B cell (primary cell): ENCODE data around the gene COG1. TPM values are rescaled to one million over a fixed set of nuclear protein-coding genes. Genes with fewer than 3 reads are reported as not detected.

Source experiments
- ATAC-seq: fragments of 200-7000 bp; cut with Tn5 transposase; one replicate; pipeline ENCODE4 v1.10.0; 2021; ENCODE audit warnings: low read depth, mild to moderate bottlenecking, moderate number of reproducible peaks, moderate library complexity
- CTCF ChIA-PET: fragments of 350-600 bp; sonication (Branson Sonifier 250); formaldehyde crosslinking; loops from one replicate; lab custom pipeline; 2021; ENCODE audit warnings: antibody characterized with exemption, inconsistent platforms; lab: Charles Lee
- POLR2A ChIA-PET: fragments of 350-600 bp; sonication (Branson Sonifier 250); formaldehyde crosslinking; loops from one replicate; lab custom pipeline; 2021; ENCODE audit warnings: antibody characterized with exemption; lab: Charles Lee
- DNase-seq: peaks from one replicate; pipeline ENCODE4 v3.0.0; 2013
- H2AFZ ChIP-seq: 2 replicates; pipeline ENCODE4 v1.6.1; 2012; ENCODE audit warnings: mild to moderate bottlenecking, low read depth, low read length; ENCODE audit not compliant: insufficient read depth, poor library complexity, severe bottlenecking
- H3K27ac ChIP-seq, 2 donors: 1 replicate in 1 of 2; 2 replicates in 1 of 2; pipeline ENCODE4 v1.5.1; 2012 to 2013; ENCODE audit warnings: low read length in 2 of 2, mild to moderate bottlenecking in 2 of 2, moderate library complexity in 1 of 2
- H3K27me3 ChIP-seq, 4 experiments: fragments of 200-600 bp in 1 of 4; sonication (generic) in 1 of 4; replicated peaks in 1 of 4; 1 replicate in 2 of 4; 2 replicates in 2 of 4; pipeline versions ENCODE4 v1.6.1 to v1.7.0; 2013 to 2016; ENCODE audit warnings: low read length in 3 of 4, mild to moderate bottlenecking in 2 of 4, mixed read lengths in 1 of 4, moderate library complexity in 1 of 4; ENCODE audit not compliant: insufficient read depth in 4 of 4, control insufficient read depth in 3 of 4; ENCODE audit errors: control extremely low read depth in 1 of 4
- H3K36me3 ChIP-seq, 2 experiments: replicated peaks in 1 of 2; 1 replicate in 1 of 2; 2 replicates in 1 of 2; pipeline versions ENCODE4 v1.6.1 to v1.7.1; 2013; ENCODE audit warnings: low read length in 1 of 2; ENCODE audit not compliant: insufficient read depth in 2 of 2, control insufficient read depth in 1 of 2; ENCODE audit errors: control extremely low read depth in 1 of 2, extremely low read depth in 1 of 2
- H3K4me1 ChIP-seq, 2 donors: fragments of 200-600 bp in 1 of 2; sonication (generic) in 1 of 2; 1 replicate in 1 of 2; 2 replicates in 1 of 2; pipeline versions ENCODE4 v1.5.1 to v1.6.1; 2013 to 2017; ENCODE audit warnings: low read length in 2 of 2; ENCODE audit not compliant: control insufficient read depth in 2 of 2, insufficient read depth in 2 of 2
- H3K4me2 ChIP-seq: replicated peaks from 2 replicates; pipeline ENCODE3; 2012; ENCODE audit warnings: mild to moderate bottlenecking, low read depth, low read length; ENCODE audit not compliant: poor library complexity, severe bottlenecking
- H3K4me3 ChIP-seq, 5 experiments: fragments of 200-600 bp in 1 of 5; sonication (generic) in 1 of 5; 1 replicate in 3 of 5; 2 replicates in 2 of 5; pipeline versions ENCODE4 v1.5.1 to v1.7.0; 2011 to 2016; ENCODE audit warnings: low read length in 4 of 5, mild to moderate bottlenecking in 4 of 5, low read depth in 2 of 5, control low read depth in 1 of 5, moderate library complexity in 1 of 5; ENCODE audit not compliant: insufficient read depth in 1 of 5; ENCODE audit errors: control extremely low read depth in 1 of 5, extremely low read depth in 1 of 5
- H3K79me2 ChIP-seq: fragments of 200-600 bp; sonication (generic); one replicate; pipeline ENCODE4 v1.6.0; 2016; ENCODE audit warnings: low read length; ENCODE audit not compliant: control insufficient read depth, insufficient read depth
- H3K9ac ChIP-seq: fragments of 200-600 bp; sonication (generic); 2 replicates; pipeline ENCODE4 v1.6.1; 2017; ENCODE audit warnings: mild to moderate bottlenecking, low read length, moderate library complexity
- H3K9me3 ChIP-seq, 3 donors: one replicate each; pipeline versions ENCODE4 v1.6.1 to v1.7.1; 2013; ENCODE audit warnings: low read length in 2 of 3; ENCODE audit not compliant: control insufficient read depth in 2 of 3, insufficient read depth in 1 of 3; ENCODE audit errors: control extremely low read depth in 1 of 3
- H4K20me1 ChIP-seq: 2 replicates; pipeline ENCODE4 v1.6.0; 2012; ENCODE audit warnings: mild to moderate bottlenecking, low read length; ENCODE audit not compliant: insufficient read depth, control insufficient read depth, poor library complexity, severe bottlenecking
- H3K27ac Mint-ChIP-seq: one replicate; pipeline ENCODE4 v1.8.0; 2021; ENCODE audit warnings: mixed read lengths
- H3K27me3 Mint-ChIP-seq: one replicate; pipeline ENCODE4 v1.8.0; 2021; ENCODE audit warnings: mixed read lengths
- H3K4me1 Mint-ChIP-seq: one replicate; pipeline ENCODE4 v1.8.0; 2021; ENCODE audit warnings: mixed read lengths
- H3K4me3 Mint-ChIP-seq: one replicate; pipeline ENCODE4 v1.8.0; 2021; ENCODE audit warnings: mixed read lengths
- H3K9me3 Mint-ChIP-seq: one replicate; pipeline ENCODE4 v1.8.0; 2022; ENCODE audit warnings: mixed read lengths; ENCODE audit not compliant: insufficient read depth
- CTCF ChIP-seq: fragments of 200-600 bp; IDR thresholded peaks from one replicate; pipeline ENCODE4 v1.8.0; 2022; ENCODE audit warnings: antibody characterized with exemption, mild to moderate bottlenecking
- EZH2 ChIP-seq: IDR thresholded peaks from 2 replicates; pipeline ENCODE4 v1.6.1; 2012; ENCODE audit warnings: borderline replicate concordance, low read depth, mild to moderate bottlenecking, moderate library complexity, low read length; ENCODE audit not compliant: insufficient read depth, poor library complexity, severe bottlenecking
- WGBS: methylation state at CpG from one replicate; pipeline ENCODE4 v1.1.5; 2013; ENCODE audit warnings: missing lambda C conversion rate; ENCODE audit not compliant: insufficient coverage; 5-methylcytosine and 5-hydroxymethylcytosine counted together
- intact Hi-C: fragments of 100-400 bp; cut with micrococcal nuclease; formaldehyde crosslinking; loops from one replicate; pipeline ENCODE4 v1.10.0; 2022
- polyA plus RNA-seq: library from polyadenylated mRNA; depleted of rRNA; stranded (reverse); fragments of >200 nt; gene quantifications from 2 replicates; pipeline ENCODE4 v1.2.3, GENCODE V29; 2012
- total RNA-seq, 2 donors: library from RNA; stranded (reverse); fragments of 120-200 nt in 1 of 2; gene quantifications; 1 replicate in 1 of 2; 2 replicates in 1 of 2; pipeline versions ENCODE4 v1.2.3 to v1.2.4, GENCODE V29; 2013 to 2022

Gene COG1
- total and polyA plus RNA-seq, 2 donors (not counting 1 experiment from before 2014, with no cell fraction given): 39.1 to 72.8 TPM

- Histone ChIP-seq H3K27ac (peak overlapping the region; percentile 46 to 83), H3K79me2 (peaks cover 77% of the 10 kb centered on the region), H3K4me3 (peak overlapping the region; percentile 81 to 96 (median 87)), H2AFZ (peak overlapping the region; percentile 97), H4K20me1 (no peaks in the 10 kb centered on the region), H3K9ac (peak overlapping the region; percentile 93), H3K36me3 (peaks cover 4 to 18% of the 10 kb centered on the region in 2 experiments), H3K4me1 (peaks cover 15 to 29% of the 10 kb centered on the region in 2 donors), H3K27me3 (no peaks in the 10 kb centered on the region), H3K4me2 (peak overlapping the region; percentile 88), H3K9me3 (no peaks in the 10 kb centered on the region)
- H3K4me1 Mint-ChIP-seq: peaks cover 55% of the 10 kb centered on the region
- WGBS: under 1% methylated on average over 56 of the region's 63 CpGs
- intact Hi-C loops: loop anchor here (1.0 kb wide), 2 partner anchors 39 to 79 kb away; partner anchors contain the start of gene COG1
- no peak for TF ChIP-seq EZH2
- no peak for TF ChIP-seq CTCF
- CTCF ChIA-PET: interaction anchor here (0.6 to 3.0 kb wide), 8 partner anchors 12 to 504 kb away, joined by 3 to 13 read pairs (median 7); partner anchors contain the start of gene COG1
- H3K27ac Mint-ChIP-seq: peak overlapping the region; percentile 98
- no peaks in the 10 kb centered on the region for H3K9me3 Mint-ChIP-seq
- ATAC-seq: peak; percentile 96
- H3K4me3 Mint-ChIP-seq: peak overlapping the region; percentile 98
- peak; percentile 96 for DNase-seq
- POLR2A ChIA-PET: interaction anchor here (0.6 to 1.6 kb wide), 3 partner anchors 21 to 505 kb away, joined by 3 to 9 read pairs (median 4); partner anchors contain the start of gene COG1
- H3K27me3 Mint-ChIP-seq: no peaks in the 10 kb centered on the region
Observed at GRCh38 chr17:73231841-73232586, 39.2 kb downstream of the COG1 start.
